Measurements from ENCODE around the gene CTSA. TPM values are rescaled to one million over a fixed set of nuclear protein-coding genes. Genes with fewer than 3 reads are reported as not detected.
A peak's percentile ranks its signal among the peaks of the same experiment; 100 is the strongest.
"Not testable (repeated sequence)": the region's sequence is repeated elsewhere in the genome, so short reads cannot be mapped to it uniquely, and the experiment has no call there.

CTSA gene
- total RNA-seq, 1 donor, result 112 TPM

DNA sequence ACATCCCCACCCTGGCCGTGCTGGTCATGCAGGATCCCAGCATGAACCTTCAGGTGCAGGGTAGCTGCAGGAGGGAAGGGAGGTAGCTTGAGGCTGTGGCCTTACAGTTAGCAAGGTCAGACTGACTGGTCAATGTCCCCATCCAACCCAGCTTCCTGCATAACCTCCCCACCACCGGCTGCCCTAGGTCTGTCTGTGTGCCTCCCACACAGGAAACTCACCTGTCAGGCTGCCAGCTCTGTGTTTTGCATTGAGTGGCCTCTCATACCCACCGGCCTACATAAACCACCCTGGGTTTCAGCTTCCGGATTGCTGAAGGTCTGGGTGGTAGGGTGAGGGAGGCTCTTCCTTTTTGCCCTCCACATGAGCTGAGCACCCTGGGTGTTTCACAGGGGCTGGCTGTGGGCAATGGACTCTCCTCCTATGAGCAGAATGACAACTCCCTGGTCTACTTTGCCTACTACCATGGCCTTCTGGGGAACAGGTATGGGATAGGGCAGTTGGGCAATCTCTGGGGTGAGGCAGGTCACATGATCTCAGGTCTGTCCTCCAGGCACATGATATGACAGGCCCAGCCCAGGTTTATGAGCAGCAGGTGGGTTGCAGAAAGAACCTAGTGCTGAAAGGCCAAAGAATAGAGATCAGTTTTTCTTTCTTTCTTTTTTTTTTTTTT is 1.8 kb downstream of the CTSA start:
- no peak for DNase-seq (ENCODE audit: low read depth in 2 of 3, low spot score in 2 of 3)

DNA sequence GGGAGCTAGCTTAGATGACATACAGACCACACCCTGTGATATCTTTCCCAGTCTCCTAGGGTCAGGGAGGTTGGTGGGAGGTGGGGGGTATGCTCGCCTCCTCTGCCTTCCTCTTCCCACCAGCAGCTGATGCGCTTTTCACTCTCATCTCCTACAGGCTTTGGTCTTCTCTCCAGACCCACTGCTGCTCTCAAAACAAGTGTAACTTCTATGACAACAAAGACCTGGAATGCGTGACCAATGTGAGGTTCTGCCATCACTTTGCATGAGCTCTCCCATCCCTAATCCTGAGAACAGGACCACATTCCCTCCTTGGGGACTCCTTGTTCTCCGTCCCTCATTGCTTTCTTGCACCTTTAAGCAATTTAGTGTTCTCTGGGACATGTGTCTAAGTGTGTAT is 2.7 kb downstream of the CTSA start:
- DNase-seq (ENCODE audit: low read depth in 2 of 3, low spot score in 2 of 3), result no peak

DNA sequence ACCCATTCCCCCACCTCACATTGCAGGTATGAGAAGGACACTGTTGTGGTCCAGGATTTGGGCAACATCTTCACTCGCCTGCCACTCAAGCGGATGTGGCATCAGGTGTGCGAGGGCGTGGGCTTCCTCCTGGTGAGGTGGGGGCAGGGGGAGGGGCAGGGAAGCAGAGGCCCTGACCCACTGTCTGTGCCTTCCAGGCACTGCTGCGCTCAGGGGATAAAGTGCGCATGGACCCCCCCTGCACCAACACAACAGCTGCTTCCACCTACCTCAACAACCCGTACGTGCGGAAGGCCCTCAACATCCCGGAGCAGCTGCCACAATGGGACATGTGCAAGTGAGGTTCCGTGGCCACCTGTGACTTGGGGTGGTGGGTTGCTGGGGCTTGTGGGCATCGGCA is 3.7 kb downstream of the CTSA start:
- no peak for DNase-seq (ENCODE audit: low read depth in 2 of 3, low spot score in 2 of 3)

DNA sequence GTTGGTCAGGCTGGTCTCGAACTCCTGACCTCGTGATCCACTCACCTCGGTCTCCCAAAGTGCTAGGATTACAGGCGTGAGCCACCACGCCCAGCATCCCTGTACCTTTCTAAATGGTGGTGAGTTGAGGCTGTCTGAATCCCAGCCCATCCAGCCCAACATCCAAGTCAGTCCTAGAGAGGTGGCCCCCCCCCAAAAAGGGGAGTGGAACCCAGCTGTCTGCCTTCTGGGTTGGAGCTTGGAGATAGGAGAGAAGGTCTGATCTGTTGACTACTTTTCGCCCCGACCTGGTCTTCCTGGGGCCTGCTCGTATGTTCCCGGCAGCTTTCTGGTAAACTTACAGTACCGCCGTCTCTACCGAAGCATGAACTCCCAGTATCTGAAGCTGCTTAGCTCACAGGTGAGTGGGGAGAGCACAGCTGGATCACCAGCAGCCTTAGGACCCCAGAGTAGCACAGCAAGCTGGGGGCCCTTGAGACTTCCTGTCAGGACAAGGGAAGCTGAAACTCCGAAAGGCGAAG is 5.6 kb downstream of the CTSA start:
- no peak for DNase-seq (ENCODE audit: low read depth in 2 of 3, low spot score in 2 of 3)

DNA sequence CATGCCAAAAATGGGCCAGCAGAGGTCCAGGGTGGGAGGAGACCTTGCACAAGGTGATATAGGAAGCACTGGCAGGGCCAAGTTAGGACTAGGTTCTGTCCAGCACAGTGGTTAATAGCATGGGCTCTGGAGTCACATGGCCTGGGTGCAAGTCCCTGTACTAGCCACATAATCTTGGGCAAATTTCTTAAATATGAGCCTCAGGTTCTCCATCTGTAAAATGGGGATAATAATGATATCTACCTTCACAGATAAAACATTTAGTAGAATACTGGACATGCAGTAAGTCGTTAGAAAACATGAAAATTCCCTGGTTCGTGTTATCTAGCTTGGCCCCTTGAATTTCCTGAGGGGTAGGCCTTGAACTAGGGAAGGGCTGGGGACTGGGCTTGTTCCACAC is 6.2 kb downstream of the CTSA start:
- no peak for DNase-seq (ENCODE audit: low read depth in 2 of 3, low spot score in 2 of 3)

DNA sequence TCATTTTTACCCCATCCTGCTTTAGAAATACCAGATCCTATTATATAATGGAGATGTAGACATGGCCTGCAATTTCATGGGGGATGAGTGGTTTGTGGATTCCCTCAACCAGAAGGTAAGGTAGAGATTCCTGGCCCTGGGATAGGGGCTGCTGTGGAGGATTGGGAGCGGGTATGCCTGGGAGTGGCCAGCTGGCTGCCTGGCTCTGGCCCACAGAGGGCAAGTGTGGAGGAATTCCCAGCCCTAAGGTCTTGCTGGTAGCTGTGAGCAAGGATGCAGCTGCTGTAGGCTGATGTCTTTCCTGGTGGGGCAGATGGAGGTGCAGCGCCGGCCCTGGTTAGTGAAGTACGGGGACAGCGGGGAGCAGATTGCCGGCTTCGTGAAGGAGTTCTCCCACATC is 6.6 kb downstream of the CTSA start:
- no peak for DNase-seq (ENCODE audit: low read depth in 2 of 3, low spot score in 2 of 3)

DNA sequence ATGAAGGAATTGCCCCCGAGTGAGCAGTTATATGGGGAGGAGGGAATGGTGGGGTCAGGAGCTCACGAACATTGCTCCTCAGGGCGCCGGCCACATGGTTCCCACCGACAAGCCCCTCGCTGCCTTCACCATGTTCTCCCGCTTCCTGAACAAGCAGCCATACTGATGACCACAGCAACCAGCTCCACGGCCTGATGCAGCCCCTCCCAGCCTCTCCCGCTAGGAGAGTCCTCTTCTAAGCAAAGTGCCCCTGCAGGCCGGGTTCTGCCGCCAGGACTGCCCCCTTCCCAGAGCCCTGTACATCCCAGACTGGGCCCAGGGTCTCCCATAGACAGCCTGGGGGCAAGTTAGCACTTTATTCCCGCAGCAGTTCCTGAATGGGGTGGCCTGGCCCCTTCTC is 7.2 kb downstream of the CTSA start:
- no peak for DNase-seq (ENCODE audit: low read depth in 2 of 3, low spot score in 2 of 3)

DNA sequence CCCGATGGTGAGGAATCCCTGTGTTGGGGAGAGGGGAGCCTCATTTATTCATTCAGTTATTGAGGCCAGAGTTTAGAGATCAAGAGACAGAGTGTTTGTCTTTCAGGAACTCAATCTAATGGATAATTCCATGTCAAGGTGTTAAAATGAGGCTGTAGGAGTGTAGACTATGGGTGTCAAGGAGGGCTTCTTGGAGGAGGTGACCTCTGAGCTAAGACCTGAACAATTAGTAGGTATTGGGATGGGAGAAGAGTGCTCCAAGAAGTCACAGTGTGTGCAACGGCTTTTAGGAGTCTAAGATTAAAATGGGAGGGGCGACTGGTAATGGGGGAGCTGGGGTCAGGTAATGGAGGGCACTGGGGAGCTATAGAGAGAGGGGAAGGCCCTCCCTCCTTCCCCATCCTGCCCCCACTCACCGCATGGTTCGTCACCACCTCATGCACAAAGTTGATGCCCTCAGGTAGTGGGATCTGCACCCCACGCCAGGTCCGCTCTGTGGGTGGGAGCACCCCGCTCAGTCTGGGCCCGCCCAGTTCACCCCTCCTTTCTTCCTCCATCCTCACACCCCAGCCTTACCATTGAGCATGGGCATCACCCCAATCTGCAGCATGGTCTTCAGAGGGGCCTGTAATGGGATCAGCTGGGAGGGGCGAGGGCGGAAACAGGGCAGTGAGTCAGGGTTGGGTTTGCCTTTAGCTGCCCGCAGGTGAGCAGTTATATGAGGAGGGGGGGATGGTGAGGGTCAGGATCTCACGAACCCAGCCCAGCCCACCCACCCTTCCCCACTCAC is 8.1 kb downstream of the CTSA start:
- DNase-seq (ENCODE audit: low read depth in 2 of 3, low spot score in 2 of 3), result no peak

DNA sequence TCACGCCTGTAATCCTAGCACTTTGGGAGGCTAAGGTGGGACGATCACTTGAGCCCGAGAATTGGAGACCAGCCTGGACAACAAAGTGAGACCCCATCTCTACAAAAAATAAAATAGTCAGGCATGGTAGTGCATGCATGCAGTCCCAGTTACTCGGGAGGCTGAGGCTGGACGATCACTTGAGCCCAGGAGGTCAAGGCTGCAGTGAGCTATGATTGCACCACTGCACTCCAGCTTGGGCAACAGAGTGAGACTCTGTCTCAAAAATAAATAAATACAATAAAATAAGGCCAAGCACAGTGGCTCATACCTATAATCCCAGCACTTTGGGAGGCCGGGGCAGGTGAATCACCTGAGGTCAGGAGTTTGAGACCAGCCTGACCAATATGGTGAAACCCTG is 10.2 kb downstream of the CTSA start:
- DNase-seq (ENCODE audit: low read depth in 2 of 3, low spot score in 2 of 3), result not testable (repeated sequence)

DNA sequence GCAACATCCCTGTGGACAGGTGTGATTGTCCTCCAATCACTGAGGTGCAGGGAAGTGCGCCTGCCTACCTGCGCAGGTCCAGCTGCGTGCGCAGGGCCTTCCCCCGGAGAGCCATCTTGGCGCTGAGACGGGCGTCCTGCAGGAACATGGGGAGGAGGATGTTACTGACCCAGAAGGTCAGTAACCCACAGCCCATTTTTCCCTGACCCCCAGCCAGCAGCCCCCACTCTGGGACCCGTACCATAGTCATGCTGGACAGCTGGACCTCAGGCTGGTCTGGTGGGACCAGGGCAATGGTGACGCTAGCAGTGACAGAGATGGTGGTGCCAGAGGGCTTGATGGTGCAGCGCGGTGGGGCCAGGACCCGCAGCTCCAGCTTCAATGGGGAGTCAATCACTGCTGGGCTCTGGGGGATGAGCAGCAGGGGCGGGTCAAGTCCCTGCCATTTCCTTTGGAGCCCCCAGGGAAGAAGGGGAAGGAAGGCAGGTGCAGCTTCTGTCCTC is 11.1 kb downstream of the CTSA start:
- DNase-seq (ENCODE audit: low read depth in 2 of 3, low spot score in 2 of 3), result no peak

DNA sequence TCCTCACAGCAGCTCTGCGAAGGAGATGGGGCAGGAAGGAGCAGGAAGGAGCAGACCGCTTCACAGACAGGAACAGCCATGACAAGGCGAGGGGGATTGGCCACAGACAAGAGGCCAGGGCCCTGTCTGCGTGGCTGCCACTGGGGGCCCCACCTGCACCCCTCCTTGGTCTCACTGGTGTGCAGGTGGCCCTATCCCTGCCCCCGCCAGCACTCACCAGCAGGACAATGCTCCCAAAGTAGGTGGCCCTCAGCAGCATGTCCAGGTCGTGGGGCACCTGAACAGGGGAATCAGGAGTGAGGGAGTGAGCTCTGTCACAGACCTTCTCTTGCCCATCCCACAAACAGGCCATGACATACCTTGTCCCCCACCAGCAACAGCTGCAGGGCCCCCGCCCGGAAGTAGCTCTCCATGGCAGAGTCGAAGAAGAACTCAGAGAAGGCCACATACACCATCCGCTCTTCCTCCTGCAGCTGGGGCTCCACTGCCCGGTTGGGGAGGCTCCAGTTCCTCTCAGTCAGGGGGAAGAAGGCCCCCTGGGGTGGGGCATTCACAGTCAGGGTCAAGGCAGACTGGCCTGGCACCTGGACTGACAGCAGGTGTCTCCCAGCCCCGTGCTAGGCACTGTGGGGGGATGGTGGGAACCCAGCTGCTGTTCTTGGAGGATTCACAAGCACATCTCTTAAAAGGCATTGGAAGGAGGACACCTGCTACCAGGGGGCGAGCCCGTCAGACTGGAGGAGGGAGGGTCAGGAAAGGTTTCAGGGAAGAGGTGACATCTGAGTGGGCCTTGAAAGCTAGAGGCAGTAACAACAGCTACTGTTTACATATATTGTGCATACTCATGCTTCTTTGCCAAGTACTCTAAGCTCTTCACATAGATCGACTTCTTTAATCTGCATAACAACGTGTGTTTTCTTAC is 13.7 kb downstream of the CTSA start:
- no peak for DNase-seq (ENCODE audit: low read depth in 2 of 3, low spot score in 2 of 3)

DNA sequence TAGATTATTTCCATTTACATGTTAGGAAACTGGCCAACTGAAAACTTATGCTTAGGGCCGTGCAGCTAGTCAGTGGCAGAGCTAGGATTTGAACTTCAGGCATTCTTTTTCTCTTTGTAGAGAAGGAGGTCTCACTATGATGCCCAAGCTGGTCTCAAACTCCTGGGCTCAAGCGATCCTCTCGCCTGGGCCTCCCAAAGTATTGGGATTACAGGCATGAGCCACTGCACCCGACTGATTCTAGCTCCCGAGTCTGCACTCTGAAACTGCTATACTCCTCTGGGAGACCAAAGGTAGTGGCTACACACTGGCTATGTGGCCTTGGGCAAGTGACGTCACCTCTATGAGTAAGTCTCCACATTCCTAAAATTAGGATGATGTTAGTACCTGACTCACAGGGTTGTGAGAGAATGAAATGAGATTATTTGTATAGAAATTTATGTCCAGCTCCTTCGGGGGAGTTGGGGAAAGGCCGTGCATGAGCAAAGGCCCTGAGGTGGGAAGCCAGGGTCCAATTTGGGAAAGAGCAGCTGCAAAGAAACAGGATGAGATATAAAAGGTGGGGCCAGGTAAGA is 14.5 kb downstream of the CTSA start:
- no peak for DNase-seq (ENCODE audit: low read depth in 2 of 3, low spot score in 2 of 3)

DNA sequence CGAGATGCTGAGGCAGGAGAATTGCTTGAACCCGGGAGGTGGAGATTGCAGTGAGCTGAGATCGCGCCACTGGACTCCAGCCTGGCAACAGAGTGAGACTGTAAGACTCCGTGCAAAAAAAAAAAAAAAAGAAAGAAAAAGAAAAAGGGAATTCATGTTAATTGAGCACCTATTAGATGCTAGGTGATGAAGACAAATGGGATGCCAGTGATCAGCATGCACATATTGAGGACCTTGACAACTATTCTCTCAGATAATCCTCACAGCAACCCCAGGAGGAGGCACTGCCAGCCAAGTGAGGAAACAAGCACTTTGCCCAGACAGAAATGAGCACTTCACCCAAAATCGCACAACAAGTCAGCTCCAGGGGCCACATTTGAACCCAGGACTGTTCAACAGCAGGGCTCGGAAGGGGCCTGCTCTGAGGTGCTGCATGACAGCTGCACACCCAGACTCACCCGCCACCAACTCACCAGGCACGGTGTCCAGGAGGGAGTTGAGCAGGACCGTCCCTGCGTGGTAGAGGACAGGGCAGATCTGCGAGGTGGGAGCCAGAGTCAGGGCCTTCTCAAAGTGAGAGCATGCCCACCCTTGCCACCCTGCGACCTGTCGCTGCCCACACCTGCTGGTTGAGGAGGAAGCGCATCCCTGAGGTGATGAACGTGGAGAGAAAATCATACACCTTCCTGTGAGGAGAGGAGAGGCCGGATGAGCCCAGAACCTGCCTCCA is 16.2 kb downstream of the CTSA start:
- DNase-seq (ENCODE audit: low read depth in 2 of 3, low spot score in 2 of 3), result no peak

DNA sequence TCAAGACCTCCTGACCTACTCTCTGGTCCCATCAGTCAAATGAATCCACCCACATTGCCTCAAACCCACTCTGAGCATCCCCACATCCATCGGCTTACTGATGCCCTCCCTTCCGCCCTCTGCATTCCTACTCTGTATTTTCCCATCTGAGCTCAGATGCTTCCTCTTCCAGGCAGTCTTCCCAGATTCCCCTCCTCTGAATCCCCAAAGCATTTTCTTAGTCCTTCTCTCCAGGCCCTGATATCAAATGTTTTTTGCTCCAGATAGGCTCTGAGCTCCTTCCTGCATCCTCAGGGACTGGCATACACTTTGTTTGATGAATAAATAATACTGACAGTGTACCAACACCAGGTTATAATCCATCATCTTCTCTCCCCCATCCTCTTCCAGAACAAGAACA is 16.9 kb downstream of the CTSA start:
- DNase-seq (ENCODE audit: low read depth in 2 of 3, low spot score in 2 of 3), result no peak

DNA sequence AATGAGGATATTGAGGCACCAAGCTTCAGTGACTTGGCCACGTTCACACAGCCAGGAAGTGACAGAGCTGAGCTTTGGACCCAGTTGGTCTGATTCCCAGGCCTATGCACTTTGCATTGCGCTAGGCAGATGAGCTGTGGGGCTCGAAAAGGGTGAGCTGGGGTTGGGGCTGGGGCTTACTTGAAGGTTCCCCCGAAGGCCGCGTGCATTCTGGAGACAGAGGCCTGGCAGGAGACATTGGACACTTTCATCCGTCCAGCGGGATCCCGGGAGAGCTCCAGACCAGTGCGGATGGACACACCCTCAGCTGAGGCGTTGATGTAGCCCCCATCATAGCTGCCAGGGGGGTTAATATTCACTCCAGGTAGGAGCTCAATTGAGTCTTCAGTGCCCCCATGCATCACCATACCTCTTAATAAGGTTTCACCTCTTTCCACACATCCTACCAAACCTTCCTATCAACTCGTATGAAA is 18.2 kb downstream of the CTSA start:
- DNase-seq (ENCODE audit: low read depth in 2 of 3, low spot score in 2 of 3), result no peak

DNA sequence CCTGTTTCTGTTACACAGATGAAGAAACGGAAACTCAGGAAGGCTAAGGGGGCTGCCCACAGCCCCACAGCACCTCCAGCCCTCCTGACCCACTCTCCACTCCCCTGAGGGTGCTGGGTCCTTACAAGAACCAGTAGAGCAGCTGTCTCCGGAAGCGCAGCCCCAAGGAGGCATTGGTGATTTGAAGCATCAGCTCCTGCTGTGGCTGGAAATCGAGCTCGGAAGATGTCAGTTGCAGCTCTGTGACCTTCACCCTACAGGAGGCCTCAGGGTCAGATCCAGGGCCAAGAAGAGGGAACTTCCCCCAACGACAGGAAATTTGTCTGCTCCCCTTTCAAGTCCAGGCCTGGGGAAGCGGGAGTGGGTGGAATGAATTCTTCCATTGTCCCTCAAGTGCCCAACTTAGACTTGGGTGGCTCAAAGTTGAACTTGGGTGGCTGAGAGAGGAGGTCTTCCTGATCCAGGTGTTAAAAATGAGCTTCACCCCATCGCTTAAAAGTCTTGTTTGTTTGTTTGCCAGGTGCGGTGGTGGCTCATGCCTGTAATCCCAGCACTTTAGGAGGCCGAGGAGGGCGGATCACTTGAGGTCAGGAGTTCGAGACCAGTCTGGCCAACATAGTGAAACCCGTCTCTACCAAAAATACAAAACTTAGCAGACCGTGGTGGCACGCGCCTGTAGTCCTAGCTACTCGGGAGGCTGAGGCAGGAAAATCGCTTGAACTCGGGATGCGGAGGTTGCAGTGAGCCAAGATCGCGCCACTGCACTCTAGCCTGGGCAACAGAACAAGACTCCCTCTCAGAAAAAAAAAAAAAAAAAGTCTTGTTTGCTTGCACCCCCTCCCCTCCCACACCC is 18.9 kb downstream of the CTSA start:
- no peak for DNase-seq (ENCODE audit: low read depth in 2 of 3, low spot score in 2 of 3)

DNA sequence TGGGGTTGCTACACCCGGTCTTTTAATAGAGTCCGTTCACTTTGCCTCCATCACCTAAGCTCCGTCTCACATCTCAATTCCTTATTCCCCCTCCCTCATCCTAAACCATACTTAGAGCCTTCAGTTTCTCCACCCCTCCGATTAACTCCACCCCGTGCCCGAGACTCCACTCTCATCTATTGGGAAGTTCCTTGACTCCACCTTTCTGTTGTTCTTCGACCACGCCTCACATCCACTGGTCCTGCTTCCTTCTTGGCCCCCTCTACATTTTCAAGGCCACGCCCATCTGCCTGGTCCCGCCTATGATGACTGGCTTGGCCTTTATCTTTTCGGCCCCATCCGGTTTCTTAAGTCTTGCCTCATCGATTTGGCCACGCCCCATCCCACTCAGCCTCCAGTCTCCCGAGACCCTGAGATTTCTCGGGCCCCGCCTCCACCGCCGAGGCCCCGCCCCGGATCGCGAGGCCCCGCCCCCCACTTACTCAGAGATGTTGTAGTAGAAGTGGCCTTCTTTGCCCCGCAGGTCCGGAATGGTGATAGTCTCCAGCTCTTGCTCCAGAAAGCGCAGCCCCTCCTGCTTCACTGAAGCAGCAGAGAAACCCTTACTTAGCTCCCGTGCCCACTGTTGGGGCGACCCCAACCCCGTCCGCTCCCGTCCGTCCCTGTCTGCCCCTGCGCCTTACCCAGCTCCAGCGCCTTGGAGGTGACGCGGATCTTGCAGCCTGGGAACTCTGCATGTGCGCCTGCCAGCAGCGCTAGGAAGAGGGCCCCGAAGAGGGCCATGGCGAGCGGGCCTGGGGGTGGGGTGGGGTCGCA is 19.7 kb downstream of the CTSA start:
- DNase-seq (ENCODE audit: low read depth in 2 of 3, low spot score in 2 of 3), result peak; percentile 47 to 100 (median 99)

Measured in hematopoietic multipotent progenitor cell (in vitro differentiated cells).